ENCODE measurements around the gene XKR3.
"Not testable (repeated sequence)": the region's sequence is repeated elsewhere in the genome, so short reads cannot be mapped to it uniquely, and the experiment has no call there.

The XKR3 gene

DNA sequence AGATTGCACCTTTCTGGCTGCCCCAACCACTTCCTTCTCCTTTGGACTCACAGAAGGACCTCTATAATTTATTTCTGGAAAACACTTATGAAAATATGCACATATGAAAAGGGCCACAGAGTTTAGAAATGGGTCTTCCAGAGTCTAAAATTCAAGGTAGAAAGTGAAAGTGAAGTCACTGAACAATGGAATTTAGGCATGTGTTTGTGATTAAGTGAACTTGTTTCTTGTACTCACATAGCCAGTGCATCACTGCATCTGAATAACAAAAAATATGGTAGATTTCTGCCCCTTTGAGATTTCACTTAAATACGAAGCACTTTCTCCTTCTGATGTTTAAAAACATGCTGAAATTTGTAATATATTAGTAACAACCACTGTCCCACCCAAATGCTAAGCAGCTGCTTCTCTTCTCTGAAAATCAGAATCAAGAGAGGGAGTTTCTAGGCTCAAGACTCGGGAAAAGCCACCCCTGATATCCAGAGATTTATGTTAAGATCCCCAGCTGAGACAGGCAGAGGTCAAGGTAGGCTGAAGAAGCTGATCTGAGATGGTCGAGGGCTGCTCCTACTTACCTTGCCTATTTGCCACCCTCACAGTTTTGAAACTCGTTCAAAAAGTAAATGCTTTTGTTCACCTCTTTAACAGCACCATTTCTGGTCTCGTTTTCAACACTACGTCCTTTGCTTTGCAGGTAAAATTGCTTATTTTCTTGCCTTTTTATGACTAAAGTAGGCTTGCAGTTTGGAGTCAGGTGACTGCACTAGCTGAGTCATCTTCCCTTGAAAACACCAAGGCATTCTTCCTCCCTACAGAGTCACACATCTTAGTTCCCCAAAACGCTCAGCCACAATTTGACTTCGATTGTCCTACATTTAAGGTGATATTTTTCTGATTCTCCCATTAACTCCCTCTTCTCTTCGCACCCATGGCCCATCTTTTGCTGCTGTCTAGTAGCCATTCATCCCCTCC, at the start of gene XKR3:
Gene XKR3, minus strand, starts transcription at position 696 of the 972 bp plus-strand sequence. CDS start 17,338 bp downstream, outside the sequence.
- no peak within 1 kb of the TSS for H3K27ac ChIP-seq (ENCODE audit: low read length)
- H3K36me3 ChIP-seq (ENCODE audit: control insufficient read depth, insufficient read depth, low read length): no peaks in the 10 kb centered on the region
- no peaks in the 10 kb centered on the region for H3K4me1 ChIP-seq (ENCODE audit: control insufficient read depth, insufficient read depth, low read length)
- no peaks in the 10 kb centered on the region for H3K27me3 ChIP-seq (ENCODE audit: control insufficient read depth, insufficient read depth, low read length)
- WGBS (ENCODE audit: insufficient coverage, insufficient read length): no CpG with 5 or more reads among the region's 9 CpGs
- no peak for DNase-seq (ENCODE audit: low read depth, low spot score)
- no peak within 1 kb of the TSS for H3K4me3 ChIP-seq (ENCODE audit: low read length)
- H3K9me3 ChIP-seq (ENCODE audit: control insufficient read depth, insufficient read depth, low read length): no peaks in the 10 kb centered on the region

DNA sequence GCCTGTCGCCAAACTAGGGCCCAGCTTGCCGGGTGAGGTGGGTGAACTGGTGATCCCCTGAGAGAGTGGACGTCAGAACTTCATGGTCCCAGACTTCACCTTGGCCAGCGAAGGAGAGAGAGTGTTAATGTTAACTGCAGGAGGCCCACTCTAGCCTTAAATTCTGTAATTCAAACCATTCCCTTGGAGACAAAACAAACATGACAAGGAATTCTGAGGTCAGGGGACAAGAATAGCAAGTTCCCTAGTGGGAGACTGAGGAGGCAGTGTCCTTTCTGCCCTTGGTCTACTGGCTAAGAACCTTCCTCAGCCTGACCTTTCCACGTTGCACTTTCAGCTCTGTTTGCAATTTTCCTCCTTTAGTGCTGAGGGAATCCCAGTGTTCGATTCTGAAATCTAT, 44.4 kb upstream of the XKR3 start:
- not testable (repeated sequence) for H3K36me3 ChIP-seq (ENCODE audit: control insufficient read depth, insufficient read depth, low read length); H3K27me3 ChIP-seq (ENCODE audit: control insufficient read depth, insufficient read depth, low read length); H3K4me1 ChIP-seq (ENCODE audit: control insufficient read depth, insufficient read depth, low read length); H3K27ac ChIP-seq (ENCODE audit: low read length); H3K4me3 ChIP-seq (ENCODE audit: low read length); H3K9me3 ChIP-seq (ENCODE audit: control insufficient read depth, insufficient read depth, low read length); DNase-seq (ENCODE audit: low read depth, low spot score)
- no CpG with 5 or more reads among the region's 6 CpGs for WGBS (ENCODE audit: insufficient coverage, insufficient read length)

DNA sequence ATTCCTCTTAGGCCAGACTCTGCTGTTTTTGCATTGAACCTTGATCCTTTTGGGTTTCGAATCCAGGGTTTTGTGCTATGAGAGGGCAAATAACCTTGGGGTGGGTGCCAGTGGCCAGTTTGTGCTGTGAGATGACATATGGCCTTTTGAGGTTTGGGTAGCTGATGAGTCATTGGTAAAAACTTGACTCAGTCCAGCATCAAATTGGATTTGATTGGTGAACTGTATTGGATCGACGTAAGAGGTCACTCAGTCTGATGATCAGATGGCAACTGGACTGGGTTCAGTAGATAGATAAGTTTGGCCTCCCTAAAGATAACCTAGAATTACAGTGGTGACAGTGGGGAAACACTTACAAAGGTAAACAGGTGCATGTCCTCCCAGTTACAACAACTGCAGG, 41.0 kb upstream of the XKR3 start:
- WGBS (ENCODE audit: insufficient coverage, insufficient read length): no CpG with 5 or more reads among the region's 3 CpGs
- Histone ChIP-seq H3K27me3 (ENCODE audit: control insufficient read depth, insufficient read depth, low read length) (no peaks in the 10 kb centered on the region), H3K4me3 (ENCODE audit: low read length) (no peak overlapping the region), H3K9me3 (ENCODE audit: control insufficient read depth, insufficient read depth, low read length) (no peaks in the 10 kb centered on the region), H3K36me3 (ENCODE audit: control insufficient read depth, insufficient read depth, low read length) (no peaks in the 10 kb centered on the region), H3K27ac (ENCODE audit: low read length) (no peak overlapping the region), H3K4me1 (ENCODE audit: control insufficient read depth, insufficient read depth, low read length) (no peaks in the 10 kb centered on the region)
- no peak for DNase-seq (ENCODE audit: low read depth, low spot score)

DNA sequence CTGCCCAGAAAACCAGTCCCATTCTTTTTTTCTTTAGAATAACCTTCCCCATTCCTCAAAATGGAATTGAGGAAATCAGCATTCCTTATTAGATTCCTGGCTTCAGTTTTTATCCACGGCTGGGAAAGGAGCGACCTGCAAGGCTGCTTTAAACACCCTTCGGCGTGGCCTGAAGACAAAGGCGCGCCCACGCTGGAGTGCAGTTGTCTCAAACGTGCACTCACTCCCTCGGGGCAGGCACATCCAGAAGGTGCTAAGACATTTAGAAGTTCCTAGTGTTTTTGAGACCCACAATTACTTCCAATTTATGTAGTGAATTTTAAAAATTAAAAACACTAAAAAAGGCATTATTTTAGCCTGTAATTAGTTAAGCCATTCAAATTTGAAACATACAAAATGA, 31.6 kb upstream of the XKR3 start:
- no CpG with 5 or more reads among the region's 9 CpGs for WGBS (ENCODE audit: insufficient coverage, insufficient read length)

DNA sequence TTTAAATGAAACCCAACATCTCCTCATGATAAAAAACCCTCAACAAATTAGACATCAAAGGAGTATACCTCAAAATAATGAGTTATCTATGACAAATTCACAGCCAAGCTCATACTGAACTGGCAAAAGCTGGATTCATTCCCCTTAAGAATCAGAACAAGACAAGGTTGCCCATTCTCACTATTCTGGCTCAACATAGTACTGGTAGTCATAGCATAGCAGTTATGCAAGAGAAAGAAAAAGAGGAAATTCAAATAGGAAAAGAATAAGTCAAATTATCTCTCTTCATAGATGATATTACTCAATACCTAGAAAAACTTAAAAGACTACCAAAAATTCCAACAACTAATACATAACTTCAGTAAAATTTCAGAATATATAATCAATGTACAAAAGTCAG, 29.4 kb upstream of the XKR3 start:
- Histone ChIP-seq H3K4me1 (ENCODE audit: control insufficient read depth, insufficient read depth, low read length) (no peaks in the 10 kb centered on the region; the same call in 1 of the 2 replicates), H3K27ac (ENCODE audit: low read length) (no peak overlapping the region), H3K4me3 (ENCODE audit: low read length) (no peak overlapping the region), H3K27me3 (ENCODE audit: control insufficient read depth, insufficient read depth, low read length) (no peaks in the 10 kb centered on the region), H3K9me3 (ENCODE audit: control insufficient read depth, insufficient read depth, low read length) (no peaks in the 10 kb centered on the region), H3K36me3 (ENCODE audit: control insufficient read depth, insufficient read depth, low read length) (no peaks in the 10 kb centered on the region)
- no peak for DNase-seq (ENCODE audit: low read depth, low spot score)

More for the DNA sequence above, 31.6 kb upstream of the XKR3 start:
- not testable (repeated sequence) for H3K36me3 ChIP-seq (ENCODE audit: control insufficient read depth, insufficient read depth, low read length); H3K27ac ChIP-seq (ENCODE audit: low read length); H3K4me3 ChIP-seq (ENCODE audit: low read length); H3K4me1 ChIP-seq (ENCODE audit: control insufficient read depth, insufficient read depth, low read length); H3K27me3 ChIP-seq (ENCODE audit: control insufficient read depth, insufficient read depth, low read length); DNase-seq (ENCODE audit: low read depth, low spot score); H3K9me3 ChIP-seq (ENCODE audit: control insufficient read depth, insufficient read depth, low read length)

DNA sequence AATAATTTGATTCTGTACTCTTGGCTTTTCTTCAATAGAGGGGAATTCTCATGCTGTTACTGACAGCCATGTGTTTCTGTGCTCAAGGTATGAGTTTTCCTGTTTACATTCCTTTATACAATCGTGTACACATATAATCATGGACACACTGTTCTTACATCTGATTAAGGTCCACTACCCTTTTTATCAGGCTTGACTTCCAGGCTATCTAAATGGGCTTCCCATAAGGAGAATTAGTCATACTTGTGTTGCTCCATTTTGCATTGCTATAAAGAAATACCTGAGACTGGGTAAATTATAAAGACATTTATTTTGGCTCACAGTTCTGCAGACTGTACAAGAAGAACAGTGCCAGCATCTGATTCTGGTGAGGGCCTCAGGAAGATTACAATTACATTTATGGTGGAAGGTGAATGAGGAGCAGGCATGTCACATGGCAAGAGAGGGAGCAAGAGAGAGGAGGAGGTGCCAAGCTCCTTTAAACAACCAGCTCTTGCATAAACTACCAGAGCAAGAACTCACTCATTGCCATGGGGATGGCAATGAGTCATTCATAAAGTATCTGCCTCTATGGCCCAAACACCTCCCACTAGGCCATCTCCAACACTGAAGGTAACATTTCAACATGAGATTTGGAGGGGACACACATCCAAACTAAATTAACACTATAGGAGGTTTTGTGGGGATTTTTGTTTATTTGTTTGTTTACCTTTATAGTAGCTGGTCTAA, 26.2 kb upstream of the XKR3 start:
- not testable (repeated sequence) for H3K27ac ChIP-seq (ENCODE audit: low read length); H3K36me3 ChIP-seq (ENCODE audit: control insufficient read depth, insufficient read depth, low read length); H3K4me3 ChIP-seq (ENCODE audit: low read length); DNase-seq (ENCODE audit: low read depth, low spot score); H3K27me3 ChIP-seq (ENCODE audit: control insufficient read depth, insufficient read depth, low read length); H3K4me1 ChIP-seq (ENCODE audit: control insufficient read depth, insufficient read depth, low read length); H3K9me3 ChIP-seq (ENCODE audit: control insufficient read depth, insufficient read depth, low read length)
- no CpG with 5 or more reads among the region's 1 CpG for WGBS (ENCODE audit: insufficient coverage, insufficient read length)

DNA sequence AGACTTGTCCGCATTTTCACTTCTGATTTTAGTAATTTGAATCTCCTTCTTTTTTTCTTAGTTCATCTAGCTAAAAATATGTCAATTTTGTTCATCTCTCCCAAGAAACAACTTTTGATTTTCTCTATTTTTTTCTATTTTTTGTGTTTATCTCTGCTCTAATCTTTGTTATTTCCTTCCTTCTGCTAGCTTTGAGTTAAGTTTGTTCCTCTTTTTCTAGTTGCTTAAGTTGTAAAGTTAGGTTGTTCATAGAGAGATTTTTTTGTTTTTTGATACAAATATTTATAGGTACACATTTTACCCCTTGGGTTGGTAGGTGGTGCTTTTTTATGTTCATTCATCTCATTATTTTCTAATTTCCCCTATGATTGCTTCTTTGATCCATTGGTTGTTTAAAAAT, 22.1 kb upstream of the XKR3 start:
- no peaks in the 10 kb centered on the region for H3K9me3 ChIP-seq (ENCODE audit: control insufficient read depth, insufficient read depth, low read length)
- no CpG with 5 or more reads among the region's 1 CpG for WGBS (ENCODE audit: insufficient coverage, insufficient read length)
- H3K27ac ChIP-seq (ENCODE audit: low read length): no peak overlapping the region
- no peak overlapping the region for H3K4me3 ChIP-seq (ENCODE audit: low read length)
- no peak for DNase-seq (ENCODE audit: low read depth, low spot score)
- no peaks in the 10 kb centered on the region; the same call in 1 of the 2 replicates for H3K36me3 ChIP-seq (ENCODE audit: control insufficient read depth, insufficient read depth, low read length)
- H3K4me1 ChIP-seq (ENCODE audit: control insufficient read depth, insufficient read depth, low read length): no peaks in the 10 kb centered on the region; the same call in 1 of the 2 replicates
- no peaks in the 10 kb centered on the region for H3K27me3 ChIP-seq (ENCODE audit: control insufficient read depth, insufficient read depth, low read length)

DNA sequence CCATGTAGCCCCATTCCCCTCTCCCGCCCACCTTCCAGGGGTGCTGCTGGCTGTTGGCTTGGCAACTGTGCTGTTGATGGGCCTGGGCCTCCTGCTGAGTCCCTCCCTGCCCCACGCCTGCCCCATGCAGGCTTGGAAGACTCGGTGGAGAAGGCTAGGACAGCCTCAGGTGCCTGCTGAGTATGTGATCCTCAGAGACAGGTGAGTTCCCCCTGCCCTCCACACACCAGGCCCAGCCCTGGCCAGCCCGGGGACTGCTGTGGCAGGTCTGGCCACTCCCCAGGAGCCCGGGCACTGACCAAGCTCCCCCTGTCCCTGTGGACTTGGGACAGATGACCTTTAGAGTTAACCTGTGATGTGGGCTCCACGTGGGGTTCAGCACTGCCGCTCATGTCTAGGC, 20.7 kb upstream of the XKR3 start:
- DNase-seq (ENCODE audit: low read depth, low spot score): no peak
- Histone ChIP-seq H3K27me3 (ENCODE audit: control insufficient read depth, insufficient read depth, low read length) (no peaks in the 10 kb centered on the region), H3K27ac (ENCODE audit: low read length) (no peak overlapping the region), H3K4me1 (ENCODE audit: control insufficient read depth, insufficient read depth, low read length) (no peaks in the 10 kb centered on the region; the same call in 1 of the 2 replicates), H3K36me3 (ENCODE audit: control insufficient read depth, insufficient read depth, low read length) (no peaks in the 10 kb centered on the region; the same call in 1 of the 2 replicates), H3K9me3 (ENCODE audit: control insufficient read depth, insufficient read depth, low read length) (no peaks in the 10 kb centered on the region), H3K4me3 (ENCODE audit: low read length) (no peak overlapping the region)
- WGBS (ENCODE audit: insufficient coverage, insufficient read length): no CpG with 5 or more reads among the region's 7 CpGs

DNA sequence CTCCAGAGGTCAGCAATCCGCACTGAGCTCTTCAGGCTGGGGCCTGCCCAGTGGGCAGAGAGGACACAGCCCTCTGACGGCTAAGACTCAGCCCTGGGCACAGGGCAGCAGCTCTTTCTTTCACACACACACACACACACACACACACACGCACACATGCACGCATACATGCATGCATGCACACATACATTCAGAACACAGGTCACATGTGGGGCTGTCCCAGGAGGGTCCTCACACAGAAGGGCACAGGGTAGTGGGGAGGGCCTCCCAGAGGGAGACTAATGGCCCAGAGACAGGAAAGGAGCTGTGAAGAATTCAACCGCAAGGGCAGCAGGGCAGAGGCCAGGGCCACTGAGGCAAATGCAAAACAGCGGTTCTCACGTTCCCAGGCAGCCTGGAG, 20.3 kb upstream of the XKR3 start:
- Histone ChIP-seq H3K4me3 (ENCODE audit: low read length) (no peak overlapping the region), H3K27ac (ENCODE audit: low read length) (no peak overlapping the region), H3K27me3 (ENCODE audit: control insufficient read depth, insufficient read depth, low read length) (no peaks in the 10 kb centered on the region), H3K4me1 (ENCODE audit: control insufficient read depth, insufficient read depth, low read length) (no peaks in the 10 kb centered on the region; the same call in 1 of the 2 replicates), H3K36me3 (ENCODE audit: control insufficient read depth, insufficient read depth, low read length) (no peaks in the 10 kb centered on the region; the same call in 1 of the 2 replicates), H3K9me3 (ENCODE audit: control insufficient read depth, insufficient read depth, low read length) (no peaks in the 10 kb centered on the region)
- WGBS (ENCODE audit: insufficient coverage, insufficient read length): no CpG with 5 or more reads among the region's 7 CpGs
- no peak for DNase-seq (ENCODE audit: low read depth, low spot score)

DNA sequence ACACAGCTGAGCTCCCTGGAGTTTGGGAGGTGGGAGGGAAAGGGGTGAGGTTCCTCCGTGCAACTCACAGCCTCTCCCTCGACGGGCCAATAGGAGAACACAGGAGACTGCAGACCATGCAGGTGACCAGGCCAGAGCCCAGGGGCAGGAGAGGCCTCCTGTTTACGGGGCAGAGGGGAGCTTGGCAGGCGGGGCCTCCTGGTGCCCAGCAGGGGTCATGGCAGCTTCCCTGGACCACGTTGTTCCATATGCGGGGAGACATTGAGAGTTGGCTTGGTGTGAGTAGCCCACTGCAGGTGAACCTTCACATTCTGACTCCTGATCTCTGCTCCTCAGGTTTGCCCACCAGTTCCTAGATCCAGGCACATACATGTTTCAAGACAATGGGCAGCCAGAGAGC, 19.3 kb upstream of the XKR3 start:
- no peaks in the 10 kb centered on the region for H3K27me3 ChIP-seq (ENCODE audit: control insufficient read depth, insufficient read depth, low read length)
- no peak overlapping the region for H3K4me3 ChIP-seq (ENCODE audit: low read length)
- no CpG with 5 or more reads among the region's 7 CpGs for WGBS (ENCODE audit: insufficient coverage, insufficient read length)
- no peak overlapping the region for H3K27ac ChIP-seq (ENCODE audit: low read length)
- no peak for DNase-seq (ENCODE audit: low read depth, low spot score)
- H3K36me3 ChIP-seq (ENCODE audit: control insufficient read depth, insufficient read depth, low read length): no peaks in the 10 kb centered on the region; the same call in 1 of the 2 replicates
- H3K9me3 ChIP-seq (ENCODE audit: control insufficient read depth, insufficient read depth, low read length): no peaks in the 10 kb centered on the region
- no peaks in the 10 kb centered on the region; the same call in 1 of the 2 replicates for H3K4me1 ChIP-seq (ENCODE audit: control insufficient read depth, insufficient read depth, low read length)

All from iPS DF 6.9 (cell line).